Caco-2 (cell line): ENCODE measurements around the gene RPS4Y1. TPM values are rescaled to one million over a fixed set of nuclear protein-coding genes. Genes with fewer than 3 reads are reported as not detected.

ENCODE experiments used
- BruUV-seq: library from RNA; stranded (reverse); fragments of 400-500 nt; replicated peaks from 2 replicates; lab custom pipeline; 2021; lab: Mats Ljungman, UMichigan
- CTCF ChIA-PET: fragments of 300-600 bp; sonication (Branson Sonifier 250); formaldehyde crosslinking; loops from one replicate; lab custom pipeline; 2022; ENCODE audit warnings: antibody characterized with exemption; lab: Charles Lee
- POLR2A ChIA-PET: fragments of 300-600 bp; sonication (Branson Sonifier 250); formaldehyde crosslinking; loops from one replicate; lab custom pipeline; 2022; ENCODE audit warnings: antibody characterized with exemption; lab: Charles Lee
- DNase-seq, 2 experiments: peaks; one replicate each; pipeline versions ENCODE4 v3.0.0 to v3.0.0-alpha.2; 2020 to 2022
- H3K27me3 ChIP-seq: replicated peaks from 2 replicates; pipeline ENCODE4 v1.6.0; 2011; ENCODE audit warnings: low read length; ENCODE audit not compliant: control insufficient read depth, insufficient read depth
- H3K36me3 ChIP-seq: 2 replicates; pipeline ENCODE4 v1.5.1; 2011; ENCODE audit warnings: low read length; ENCODE audit not compliant: control insufficient read depth, insufficient read depth
- H3K4me1 ChIP-seq: fragments of 250-450 bp; sonication (Bioruptor Pico); 2 replicates; pipeline ENCODE4 v1.5.1; 2020; ENCODE audit warnings: mild to moderate bottlenecking
- H3K4me3 ChIP-seq: 2 replicates; pipeline ENCODE4 v1.5.1; 2011; ENCODE audit warnings: low read depth, mild to moderate bottlenecking, control low read depth, low read length
- H3K9me3 ChIP-seq: fragments of 250-450 bp; sonication (Bioruptor Pico); 2 replicates; pipeline ENCODE4 v1.5.1; 2020; ENCODE audit warnings: mild to moderate bottlenecking, moderate library complexity
- H3K27ac Mint-ChIP-seq: one replicate; pipeline ENCODE4 v1.8.0; 2022; ENCODE audit warnings: mixed read lengths; ENCODE audit not compliant: unreplicated experiment
- H3K27me3 Mint-ChIP-seq: one replicate; pipeline ENCODE4 v1.8.0; 2022; ENCODE audit warnings: mixed read lengths; ENCODE audit not compliant: insufficient read depth, unreplicated experiment
- H3K36me3 Mint-ChIP-seq: one replicate; pipeline ENCODE4 v1.8.0; 2022; ENCODE audit warnings: mild to moderate bottlenecking, mixed read lengths; ENCODE audit not compliant: insufficient read depth, unreplicated experiment
- H3K4me1 Mint-ChIP-seq: one replicate; pipeline ENCODE4 v1.8.0; 2022; ENCODE audit warnings: low read depth, mixed read lengths; ENCODE audit not compliant: unreplicated experiment
- H3K4me3 Mint-ChIP-seq: one replicate; pipeline ENCODE4 v1.8.0; 2022; ENCODE audit warnings: mild to moderate bottlenecking, moderate library complexity, mixed read lengths; ENCODE audit not compliant: unreplicated experiment
- H3K9me3 Mint-ChIP-seq: one replicate; pipeline ENCODE4 v1.8.0; 2022; ENCODE audit warnings: mixed read lengths; ENCODE audit not compliant: unreplicated experiment
- intact Hi-C: fragments of 100-400 bp; cut with micrococcal nuclease; formaldehyde crosslinking; loops from one replicate; pipeline ENCODE4 v1.10.0; 2022; ENCODE audit not compliant: unreplicated experiment
- total RNA-seq: library from RNA; stranded (reverse); gene quantifications from 2 replicates; pipeline ENCODE4 v1.2.3, GENCODE V29; 2022
- TF ChIP-seq, protein P1 (sequence below), 2 experiments: fragments of 200-600 bp in 1 of 2; IDR thresholded peaks; 1 replicate in 1 of 2; 2 replicates in 1 of 2; pipeline versions ENCODE4 v1.5.1 to v1.8.0; 2011 to 2022; ENCODE audit warnings: antibody characterized with exemption in 1 of 2, control low read depth in 1 of 2, inconsistent platforms in 1 of 2, low read depth in 1 of 2, low read length in 1 of 2, mild to moderate bottlenecking in 1 of 2, moderate library complexity in 1 of 2; ENCODE audit not compliant: insufficient read depth in 1 of 2, severe bottlenecking in 1 of 2, unreplicated experiment in 1 of 2

Gene RPS4Y1
- total RNA-seq, 1 experiment from 2014 or later = not detected

DNA sequence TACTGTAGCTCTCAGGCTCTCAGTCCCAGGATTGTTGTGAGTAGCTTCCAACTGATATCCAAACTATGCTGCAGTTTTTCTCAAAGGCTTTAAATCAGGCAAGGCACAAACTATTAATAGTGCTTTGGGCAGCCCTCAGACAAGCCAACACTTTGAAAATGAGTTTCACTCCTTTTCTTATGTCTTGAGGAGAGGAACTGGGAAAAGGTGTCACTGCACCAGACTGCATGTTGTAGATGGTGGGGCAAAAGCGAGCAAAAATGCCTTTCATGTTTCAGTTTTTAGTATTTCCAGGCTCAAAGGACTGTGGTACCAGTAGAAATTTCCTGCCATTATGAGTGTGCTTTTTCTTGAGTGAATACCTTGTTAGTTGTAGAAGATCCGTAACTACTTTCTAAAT is 54.6 kb downstream of the RPS4Y1 start:
- no peaks in the 10 kb centered on the region for H3K4me1 Mint-ChIP-seq
- no peak overlapping the region for H3K4me3 Mint-ChIP-seq
- Histone ChIP-seq H3K27me3 (no peaks in the 10 kb centered on the region), H3K4me1 (no peaks in the 10 kb centered on the region), H3K9me3 (no peaks in the 10 kb centered on the region), H3K4me3 (no peak overlapping the region), H3K36me3 (no peaks in the 10 kb centered on the region)
- TF ChIP-seq, protein P1, sequence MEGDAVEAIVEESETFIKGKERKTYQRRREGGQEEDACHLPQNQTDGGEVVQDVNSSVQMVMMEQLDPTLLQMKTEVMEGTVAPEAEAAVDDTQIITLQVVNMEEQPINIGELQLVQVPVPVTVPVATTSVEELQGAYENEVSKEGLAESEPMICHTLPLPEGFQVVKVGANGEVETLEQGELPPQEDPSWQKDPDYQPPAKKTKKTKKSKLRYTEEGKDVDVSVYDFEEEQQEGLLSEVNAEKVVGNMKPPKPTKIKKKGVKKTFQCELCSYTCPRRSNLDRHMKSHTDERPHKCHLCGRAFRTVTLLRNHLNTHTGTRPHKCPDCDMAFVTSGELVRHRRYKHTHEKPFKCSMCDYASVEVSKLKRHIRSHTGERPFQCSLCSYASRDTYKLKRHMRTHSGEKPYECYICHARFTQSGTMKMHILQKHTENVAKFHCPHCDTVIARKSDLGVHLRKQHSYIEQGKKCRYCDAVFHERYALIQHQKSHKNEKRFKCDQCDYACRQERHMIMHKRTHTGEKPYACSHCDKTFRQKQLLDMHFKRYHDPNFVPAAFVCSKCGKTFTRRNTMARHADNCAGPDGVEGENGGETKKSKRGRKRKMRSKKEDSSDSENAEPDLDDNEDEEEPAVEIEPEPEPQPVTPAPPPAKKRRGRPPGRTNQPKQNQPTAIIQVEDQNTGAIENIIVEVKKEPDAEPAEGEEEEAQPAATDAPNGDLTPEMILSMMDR (IDR thresholded peaks at IDR 0.05; ENCODE audit: insufficient read depth in 1 of 2, low read depth in 1 of 2, low read length in 1 of 2, severe bottlenecking in 1 of 2, unreplicated experiment in 1 of 2) = no peak
- no peaks in the 10 kb centered on the region for H3K27me3 Mint-ChIP-seq
- H3K36me3 Mint-ChIP-seq = no peaks in the 10 kb centered on the region
- ChIA-PET CTCF (no interaction called here), POLR2A (no interaction called here)
- intact Hi-C loops = no loop called here
- H3K9me3 Mint-ChIP-seq = no peaks in the 10 kb centered on the region
- no peak overlapping the region for H3K27ac Mint-ChIP-seq
- no TSS peak for BruUV-seq
- DNase-seq = no peak

DNA sequence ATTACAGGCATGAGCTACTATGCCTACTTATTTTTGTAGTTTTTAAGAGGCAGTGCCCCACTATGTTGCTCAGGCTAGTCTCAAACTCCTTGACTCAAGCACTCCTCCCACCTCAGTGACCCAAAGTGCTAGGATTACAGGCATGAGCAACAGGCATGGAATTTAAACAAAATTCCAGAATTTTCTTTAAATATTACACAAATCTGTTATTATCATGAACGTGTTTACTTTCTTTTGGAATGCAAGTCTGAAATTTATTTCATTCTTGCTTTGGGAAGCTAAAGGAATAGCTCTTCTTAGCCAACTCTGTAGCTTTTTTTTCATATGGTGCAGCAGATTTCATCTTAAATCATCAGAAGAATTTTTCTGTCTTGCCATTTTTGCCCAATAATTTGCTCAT is 66.0 kb downstream of the RPS4Y1 start:
- no peak overlapping the region for H3K4me3 ChIP-seq
- POLR2A ChIA-PET = no interaction called here
- H3K27me3 Mint-ChIP-seq = no peaks in the 10 kb centered on the region
- DNase-seq = no peak
- no peaks in the 10 kb centered on the region for H3K9me3 Mint-ChIP-seq
- no peak overlapping the region for H3K27ac Mint-ChIP-seq
- H3K36me3 ChIP-seq = no peaks in the 10 kb centered on the region
- BruUV-seq = no TSS peak
- H3K4me1 Mint-ChIP-seq = no peaks in the 10 kb centered on the region
- H3K27me3 ChIP-seq = no peaks in the 10 kb centered on the region
- H3K9me3 ChIP-seq = no peaks in the 10 kb centered on the region
- H3K36me3 Mint-ChIP-seq = no peaks in the 10 kb centered on the region
- H3K4me1 ChIP-seq = no peaks in the 10 kb centered on the region
- CTCF ChIA-PET = no interaction called here
- H3K4me3 Mint-ChIP-seq = no peak overlapping the region
- intact Hi-C loops = no loop called here
- TF ChIP-seq, protein P1 (IDR thresholded peaks at IDR 0.05; ENCODE audit: insufficient read depth in 1 of 2, low read depth in 1 of 2, low read length in 1 of 2, severe bottlenecking in 1 of 2, unreplicated experiment in 1 of 2) = no peak

DNA sequence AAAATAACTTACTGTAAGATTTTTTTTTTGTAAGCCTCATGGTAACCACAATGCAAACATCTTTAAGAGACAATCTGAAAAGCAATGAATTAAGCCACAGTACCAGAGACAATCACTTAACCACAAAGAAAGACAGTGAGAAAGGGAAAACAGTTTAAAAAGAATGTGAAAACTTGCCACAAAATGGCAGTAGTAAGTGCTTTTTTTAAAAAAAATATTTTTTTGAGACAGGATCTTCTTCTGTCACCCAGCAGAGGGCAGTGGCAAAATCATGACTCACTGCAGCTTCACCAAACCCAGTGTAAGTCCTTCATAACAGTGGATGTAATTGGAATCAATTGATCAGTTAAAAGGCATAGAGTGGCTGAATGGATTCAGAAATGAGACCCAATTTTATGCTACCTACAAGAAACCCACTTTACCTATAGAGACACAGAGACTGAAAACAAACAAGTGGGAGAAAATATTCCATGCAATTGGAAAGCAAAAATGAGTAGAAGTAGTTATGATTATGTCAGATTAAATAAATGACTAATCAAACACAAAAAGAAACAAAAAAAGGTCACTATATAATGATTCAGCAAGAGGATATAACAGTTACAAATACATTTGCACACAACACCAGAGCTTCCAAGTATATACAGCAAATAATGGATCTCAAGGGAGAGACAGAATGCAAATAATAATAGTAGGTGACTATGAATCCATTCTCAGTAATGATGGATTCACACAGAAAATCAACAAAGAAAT is 71.8 kb downstream of the RPS4Y1 start:
- Mint-ChIP-seq H3K4me3 (no peak overlapping the region), H3K36me3 (no peaks in the 10 kb centered on the region), H3K4me1 (no peaks in the 10 kb centered on the region), H3K27me3 (no peaks in the 10 kb centered on the region), H3K9me3 (no peaks in the 10 kb centered on the region), H3K27ac (no peak overlapping the region)
- CTCF ChIA-PET = no interaction called here
- intact Hi-C loops = no loop called here
- no peak overlapping the region for H3K4me3 ChIP-seq
- no peaks in the 10 kb centered on the region for H3K27me3 ChIP-seq
- POLR2A ChIA-PET = no interaction called here
- no peaks in the 10 kb centered on the region for H3K36me3 ChIP-seq
- no peak for DNase-seq
- H3K4me1 ChIP-seq = no peaks in the 10 kb centered on the region
- no TSS peak for BruUV-seq
- TF ChIP-seq, protein P1 (IDR thresholded peaks at IDR 0.05; ENCODE audit: insufficient read depth in 1 of 2, low read depth in 1 of 2, low read length in 1 of 2, severe bottlenecking in 1 of 2, unreplicated experiment in 1 of 2) = no peak
- no peaks in the 10 kb centered on the region for H3K9me3 ChIP-seq

Other genes starting within 250 kb of the RPS4Y1 start
- not detected in 2 replicates for gene SRY, start 53.9 kb upstream of the RPS4Y1 start, total RNA-seq
- not detected in 2 replicates for gene ZFY, start 93.8 kb downstream of the RPS4Y1 start, total RNA-seq